ENCODE results near the gene DLG2. TPM values are rescaled to one million over a fixed set of nuclear protein-coding genes. Genes with fewer than 3 reads are reported as not detected.

The DLG2 gene
- total RNA-seq, 1 donor from 2014 or later = 2.8 TPM

GRCh38 chr11:83671289-83671688, 1955.9 kb downstream of the DLG2 start:
- no peak for DNase-seq (ENCODE audit: low spot score)

GRCh38 chr11:83666149-83666548, 1961.0 kb downstream of the DLG2 start:
- DNase-seq (ENCODE audit: low spot score) = no peak

GRCh38 chr11:83663988-83664387, 1963.2 kb downstream of the DLG2 start:
- no peak for DNase-seq (ENCODE audit: low spot score)

GRCh38 chr11:83663446-83663845, 1963.7 kb downstream of the DLG2 start:
- DNase-seq (ENCODE audit: low spot score) = no peak

GRCh38 chr11:83662494-83662893, 1964.7 kb downstream of the DLG2 start:
- DNase-seq (ENCODE audit: low spot score) = no peak

- DNase-seq (ENCODE audit: low spot score) = no peak
Observed at GRCh38 chr11:83661491-83662350, 1965.4 kb downstream of the DLG2 start.

GRCh38 chr11:83659466-83659865, 1967.7 kb downstream of the DLG2 start:
- DNase-seq (ENCODE audit: low spot score) = no peak

GRCh38 chr11:83656796-83657330, 1970.3 kb downstream of the DLG2 start:
- no peak for DNase-seq (ENCODE audit: low spot score)

- DNase-seq (ENCODE audit: low spot score) = no peak
Observed at GRCh38 chr11:83655976-83656375, 1971.2 kb downstream of the DLG2 start.

GRCh38 chr11:83649528-83649855, 1977.7 kb downstream of the DLG2 start:
- DNase-seq (ENCODE audit: low spot score) = no peak

GRCh38 chr11:83648610-83649527, 1978.3 kb downstream of the DLG2 start:
- no peak for DNase-seq (ENCODE audit: low spot score)

- no peak for DNase-seq (ENCODE audit: low spot score)
Observed at GRCh38 chr11:83645561-83645960, 1981.6 kb downstream of the DLG2 start.

- DNase-seq (ENCODE audit: low spot score) = no peak
Observed at GRCh38 chr11:83643115-83643514, 1984.0 kb downstream of the DLG2 start.

GRCh38 chr11:83642500-83642899, 1984.6 kb downstream of the DLG2 start:
- no peak for DNase-seq (ENCODE audit: low spot score)

GRCh38 chr11:83641511-83641910, 1985.6 kb downstream of the DLG2 start:
- no peak for DNase-seq (ENCODE audit: low spot score)

- DNase-seq (ENCODE audit: low spot score) = no peak
Observed at GRCh38 chr11:83639995-83640758, 1987.0 kb downstream of the DLG2 start.

- no peak for DNase-seq (ENCODE audit: low spot score)
Observed at GRCh38 chr11:83635166-83635565, 1992.0 kb downstream of the DLG2 start.

GRCh38 chr11:83630211-83630610, 1996.9 kb downstream of the DLG2 start:
- no peak for DNase-seq (ENCODE audit: low spot score)

- no peak for DNase-seq (ENCODE audit: low spot score)
Observed at GRCh38 chr11:83629775-83630174, 1997.4 kb downstream of the DLG2 start.

- no peak for DNase-seq (ENCODE audit: low spot score)
Observed at GRCh38 chr11:83628622-83629355, 1998.4 kb downstream of the DLG2 start.

- no peak for DNase-seq (ENCODE audit: low spot score)
Observed at GRCh38 chr11:83625336-83625735, 2001.8 kb downstream of the DLG2 start.

All from mesenteric fat pad (tissue), 1 donor.